Astrocyte (in vitro differentiated cells and primary cell): ENCODE data around the gene MC4R. TPM values are rescaled to one million over a fixed set of nuclear protein-coding genes. Genes with fewer than 3 reads are reported as not detected.

Source experiments
- DNase-seq: peaks from one replicate; pipeline ENCODE4 v3.0.0-alpha.2; 2010; ENCODE audit warnings: low read depth
- FAIRE-seq: peaks from 2 replicates; lab custom pipeline; 2011; peaks lifted over from hg19 to GRCh38; lab: Jason Lieb, UNC
- H2AFZ ChIP-seq: 2 replicates; pipeline ENCODE4 v1.6.0; 2012; ENCODE audit warnings: low read depth, low read length, inconsistent platforms
- H3K27ac ChIP-seq: 2 replicates; pipeline ENCODE4 v1.5.1; 2011; ENCODE audit warnings: low read depth, low read length, inconsistent platforms
- H3K27me3 ChIP-seq: 2 replicates; pipeline ENCODE4 v1.6.0; 2011; ENCODE audit warnings: low read length, inconsistent platforms; ENCODE audit not compliant: insufficient read depth
- H3K36me3 ChIP-seq: 2 replicates; pipeline ENCODE4 v1.5.1; 2011; ENCODE audit warnings: low read length, inconsistent platforms; ENCODE audit not compliant: insufficient read depth
- H3K4me1 ChIP-seq: 2 replicates; pipeline ENCODE4 v1.5.1; 2011; ENCODE audit warnings: low read length, inconsistent platforms; ENCODE audit not compliant: insufficient read depth
- H3K4me2 ChIP-seq: 2 replicates; pipeline ENCODE4 v1.6.0; 2012; ENCODE audit warnings: low read length, inconsistent platforms
- H3K4me3 ChIP-seq: 2 replicates; pipeline ENCODE4 v1.5.1; 2011; ENCODE audit warnings: low read depth, mild to moderate bottlenecking, low read length, inconsistent platforms; ENCODE audit not compliant: insufficient read depth
- H3K79me2 ChIP-seq: 2 replicates; pipeline ENCODE4 v1.6.0; 2012; ENCODE audit warnings: mild to moderate bottlenecking, low read length, inconsistent platforms; ENCODE audit not compliant: insufficient read depth
- H3K9ac ChIP-seq: 2 replicates; pipeline ENCODE4 v1.6.0; 2012; ENCODE audit warnings: mild to moderate bottlenecking, low read length, inconsistent platforms
- H3K9me3 ChIP-seq: 2 replicates; pipeline ENCODE4 v1.5.1; 2012; ENCODE audit warnings: low read depth, mild to moderate bottlenecking, low read length, inconsistent platforms; ENCODE audit not compliant: insufficient read depth
- H4K20me1 ChIP-seq: 2 replicates; pipeline ENCODE4 v1.6.0; 2012; ENCODE audit warnings: low read length, inconsistent platforms; ENCODE audit not compliant: insufficient read depth
- H3K27ac Mint-ChIP-seq: one replicate; pipeline ENCODE4 v1.8.0; 2021; ENCODE audit warnings: mild to moderate bottlenecking, mixed read lengths; ENCODE audit not compliant: unreplicated experiment
- H3K27me3 Mint-ChIP-seq: one replicate; pipeline ENCODE4 v1.8.0; 2021; ENCODE audit warnings: low read depth, mixed read lengths; ENCODE audit not compliant: unreplicated experiment
- H3K36me3 Mint-ChIP-seq: one replicate; pipeline ENCODE4 v1.8.0; 2021; ENCODE audit warnings: low read depth, mixed read lengths; ENCODE audit not compliant: unreplicated experiment
- H3K4me1 Mint-ChIP-seq: one replicate; pipeline ENCODE4 v1.8.0; 2021; ENCODE audit warnings: low read depth, mixed read lengths; ENCODE audit not compliant: unreplicated experiment
- H3K4me3 Mint-ChIP-seq: one replicate; pipeline ENCODE4 v1.8.0; 2021; ENCODE audit warnings: mild to moderate bottlenecking, moderate library complexity, mixed read lengths; ENCODE audit not compliant: unreplicated experiment
- H3K9me3 Mint-ChIP-seq: one replicate; pipeline ENCODE4 v1.8.0; 2021; ENCODE audit warnings: mild to moderate bottlenecking, mixed read lengths; ENCODE audit not compliant: unreplicated experiment
- EZH2 ChIP-seq: IDR thresholded peaks from 2 replicates; pipeline ENCODE4 v1.6.1; 2012; ENCODE audit warnings: mild to moderate bottlenecking, low read length, inconsistent platforms; ENCODE audit not compliant: insufficient read depth
- total RNA-seq: library from RNA; stranded (reverse); gene quantifications from 2 replicates; pipeline ENCODE4 v1.2.1, GENCODE V29; 2021
- TF ChIP-seq, protein P1 (sequence below): IDR thresholded peaks from 2 replicates; pipeline ENCODE4 v1.5.1; 2011; ENCODE audit warnings: low read depth, mild to moderate bottlenecking, inconsistent platforms, low read length, moderate library complexity; ENCODE audit not compliant: insufficient read depth

Gene MC4R
- total RNA-seq, 1 donor from 2014 or later: not detected

- FAIRE-seq (peak; percentile 55), DNase-seq (no peak)
- no peaks in the 10 kb centered on the region for H3K79me2 ChIP-seq
Observed at GRCh38 chr18:60383893-60384292, 11.3 kb upstream of the MC4R start.

DNA sequence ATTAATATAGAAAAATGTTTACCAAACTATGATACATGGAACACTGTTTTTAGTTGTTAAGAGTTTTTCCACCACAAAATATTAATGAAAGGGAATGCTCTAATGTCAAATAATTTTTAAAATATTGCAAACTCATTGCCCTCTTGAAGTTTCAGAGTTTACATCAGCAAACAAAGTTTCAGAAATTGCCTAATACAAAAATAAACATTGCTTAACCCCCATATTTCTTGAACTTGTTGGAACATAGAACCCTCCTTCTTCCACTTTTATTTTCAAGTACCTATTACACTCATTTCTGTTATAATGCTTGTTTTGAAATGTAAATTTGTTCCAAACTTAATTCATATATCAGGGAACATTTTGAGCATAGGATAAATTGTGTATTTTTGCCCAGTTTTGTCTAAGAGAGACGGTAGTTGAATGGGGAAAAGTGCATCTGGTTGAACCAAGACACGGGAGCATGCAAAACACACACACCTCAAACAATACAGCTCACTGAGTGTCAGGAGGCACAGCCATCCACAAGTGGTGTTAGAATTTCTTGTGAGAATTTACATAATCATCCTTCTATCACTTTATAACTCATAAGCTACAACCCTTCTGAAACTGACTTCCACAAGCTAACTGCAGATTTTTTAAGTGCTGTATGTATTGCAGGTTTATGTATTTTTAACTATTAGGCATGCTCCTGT is 5.3 kb upstream of the MC4R start:
- H3K27me3 Mint-ChIP-seq: no peaks in the 10 kb centered on the region
- no peaks in the 10 kb centered on the region for H3K36me3 ChIP-seq
- no peak overlapping the region for H3K4me3 ChIP-seq
- no peak overlapping the region for H2AFZ ChIP-seq
- FAIRE-seq: peak; percentile 29
- H3K27ac Mint-ChIP-seq: no peak overlapping the region
- peaks cover 3% of the 10 kb centered on the region for H3K4me1 Mint-ChIP-seq
- no peaks in the 10 kb centered on the region for H3K9me3 Mint-ChIP-seq
- no peaks in the 10 kb centered on the region for H3K27me3 ChIP-seq
- no peak overlapping the region for H3K27ac ChIP-seq
- no peaks in the 10 kb centered on the region for H3K4me1 ChIP-seq
- H3K4me2 ChIP-seq: no peak overlapping the region
- no peaks in the 10 kb centered on the region for H3K79me2 ChIP-seq
- no peak overlapping the region for H3K9ac ChIP-seq
- TF ChIP-seq, protein P1, sequence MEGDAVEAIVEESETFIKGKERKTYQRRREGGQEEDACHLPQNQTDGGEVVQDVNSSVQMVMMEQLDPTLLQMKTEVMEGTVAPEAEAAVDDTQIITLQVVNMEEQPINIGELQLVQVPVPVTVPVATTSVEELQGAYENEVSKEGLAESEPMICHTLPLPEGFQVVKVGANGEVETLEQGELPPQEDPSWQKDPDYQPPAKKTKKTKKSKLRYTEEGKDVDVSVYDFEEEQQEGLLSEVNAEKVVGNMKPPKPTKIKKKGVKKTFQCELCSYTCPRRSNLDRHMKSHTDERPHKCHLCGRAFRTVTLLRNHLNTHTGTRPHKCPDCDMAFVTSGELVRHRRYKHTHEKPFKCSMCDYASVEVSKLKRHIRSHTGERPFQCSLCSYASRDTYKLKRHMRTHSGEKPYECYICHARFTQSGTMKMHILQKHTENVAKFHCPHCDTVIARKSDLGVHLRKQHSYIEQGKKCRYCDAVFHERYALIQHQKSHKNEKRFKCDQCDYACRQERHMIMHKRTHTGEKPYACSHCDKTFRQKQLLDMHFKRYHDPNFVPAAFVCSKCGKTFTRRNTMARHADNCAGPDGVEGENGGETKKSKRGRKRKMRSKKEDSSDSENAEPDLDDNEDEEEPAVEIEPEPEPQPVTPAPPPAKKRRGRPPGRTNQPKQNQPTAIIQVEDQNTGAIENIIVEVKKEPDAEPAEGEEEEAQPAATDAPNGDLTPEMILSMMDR: no peak
- TF ChIP-seq EZH2: no peak
- no peaks in the 10 kb centered on the region for H4K20me1 ChIP-seq
- H3K36me3 Mint-ChIP-seq: no peaks in the 10 kb centered on the region
- DNase-seq: no peak
- no peaks in the 10 kb centered on the region for H3K9me3 ChIP-seq
- no peak overlapping the region for H3K4me3 Mint-ChIP-seq

More at GRCh38 chr18:60383893-60384292, 11.3 kb upstream of the MC4R start:
- TF ChIP-seq, protein P1: no peak
- no peak for TF ChIP-seq EZH2
- Histone ChIP-seq H3K4me2 (no peak overlapping the region), H3K4me3 (no peak overlapping the region), H3K9me3 (no peaks in the 10 kb centered on the region), H3K27ac (no peak overlapping the region), H4K20me1 (no peaks in the 10 kb centered on the region), H3K36me3 (no peaks in the 10 kb centered on the region), H3K9ac (no peak overlapping the region), H3K27me3 (no peaks in the 10 kb centered on the region), H2AFZ (no peak overlapping the region), H3K4me1 (no peaks in the 10 kb centered on the region)
- no peak overlapping the region for H3K4me3 Mint-ChIP-seq
- H3K9me3 Mint-ChIP-seq: peaks cover 4% of the 10 kb centered on the region
- H3K27me3 Mint-ChIP-seq: no peaks in the 10 kb centered on the region
- H3K36me3 Mint-ChIP-seq: no peaks in the 10 kb centered on the region
- no peak overlapping the region for H3K27ac Mint-ChIP-seq
- H3K4me1 Mint-ChIP-seq: no peaks in the 10 kb centered on the region

- Mint-ChIP-seq H3K4me1 (peaks cover 13% of the 10 kb centered on the region), H3K9me3 (no peaks in the 10 kb centered on the region), H3K27me3 (peaks cover 2% of the 10 kb centered on the region), H3K36me3 (no peaks in the 10 kb centered on the region), H3K27ac (no peak overlapping the region), H3K4me3 (no peak overlapping the region)
- Histone ChIP-seq H3K4me2 (peak overlapping the region; percentile 86), H3K36me3 (no peaks in the 10 kb centered on the region), H3K27me3 (peaks cover 3% of the 10 kb centered on the region), H3K4me1 (peaks cover 7% of the 10 kb centered on the region), H3K27ac (no peak overlapping the region), H3K9ac (peak overlapping the region; percentile 60), H3K4me3 (no peak overlapping the region), H3K79me2 (no peaks in the 10 kb centered on the region), H2AFZ (peak overlapping the region; percentile 84), H4K20me1 (no peaks in the 10 kb centered on the region), H3K9me3 (no peaks in the 10 kb centered on the region)
- TF ChIP-seq, protein P1: no peak
- TF ChIP-seq EZH2: no peak
- DNase-seq (no peak), FAIRE-seq (no peak)
Observed at GRCh38 chr18:60372132-60372531, 443 bp downstream of the MC4R start.
